Measurements from ENCODE around the gene MIA2.
"Not testable (repeated sequence)": the region's sequence is repeated elsewhere in the genome, so short reads cannot be mapped to it uniquely, and the experiment has no call there.

The MIA2 gene

DNA sequence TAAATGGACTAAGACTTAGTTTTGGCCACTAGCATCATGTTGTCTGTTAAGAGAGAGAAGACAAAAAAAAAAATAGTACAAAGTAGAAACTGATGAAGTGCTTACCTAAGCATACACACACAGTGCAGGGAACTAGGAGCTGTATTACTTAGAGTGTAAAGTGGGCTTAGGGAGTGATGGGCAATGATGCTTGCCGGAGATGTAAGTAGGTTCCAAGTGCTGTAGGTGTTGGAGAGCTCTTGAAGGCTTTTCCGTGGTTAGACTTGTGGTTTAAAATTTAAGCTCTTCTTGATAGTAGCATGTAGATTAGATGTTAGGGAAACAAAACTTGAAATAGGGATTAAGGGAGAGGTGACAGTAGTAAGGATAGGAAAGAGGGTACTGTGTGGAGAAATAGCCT, 34.7 kb downstream of the MIA2 start:
- DNase-seq = no peak

DNA sequence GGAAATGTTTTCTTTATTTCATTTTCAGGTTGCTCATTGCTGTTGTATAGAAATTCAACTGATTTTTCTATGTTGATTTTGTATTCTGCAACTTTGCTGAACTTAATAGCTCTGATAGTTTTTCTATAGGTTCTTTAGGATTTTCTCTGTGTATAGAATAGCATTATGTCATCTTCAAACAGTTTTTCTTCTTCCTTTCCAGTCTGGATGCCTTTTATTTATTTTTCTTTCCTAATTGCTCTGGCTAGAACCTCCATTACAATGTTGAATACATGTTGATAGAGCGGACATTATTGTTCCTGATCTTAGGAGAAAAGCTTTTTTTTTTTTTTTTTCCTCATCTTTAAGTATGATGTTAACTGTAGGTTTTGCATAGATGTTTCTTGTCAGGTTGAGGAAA, 39.2 kb downstream of the MIA2 start:
- no peak for DNase-seq

DNA sequence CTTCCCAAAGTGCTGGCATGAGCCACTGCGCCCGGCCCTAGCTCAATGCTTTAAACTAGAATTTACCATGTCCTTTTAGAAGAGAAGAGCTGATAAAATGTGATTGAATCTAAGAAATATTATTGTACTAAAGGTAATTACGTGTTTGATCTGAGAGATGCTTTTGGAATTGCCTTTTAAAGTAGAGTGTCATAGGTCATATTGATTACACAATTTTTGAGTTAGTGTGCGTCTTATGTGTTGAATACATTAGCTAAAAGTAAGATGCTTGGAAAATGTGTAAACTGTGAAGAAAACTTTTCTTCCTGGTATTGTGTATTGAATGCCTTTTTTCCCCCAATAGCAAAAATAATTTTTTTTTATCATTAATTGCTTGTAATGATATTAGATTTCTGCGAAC, 41.7 kb downstream of the MIA2 start:
- DNase-seq = no peak

DNA sequence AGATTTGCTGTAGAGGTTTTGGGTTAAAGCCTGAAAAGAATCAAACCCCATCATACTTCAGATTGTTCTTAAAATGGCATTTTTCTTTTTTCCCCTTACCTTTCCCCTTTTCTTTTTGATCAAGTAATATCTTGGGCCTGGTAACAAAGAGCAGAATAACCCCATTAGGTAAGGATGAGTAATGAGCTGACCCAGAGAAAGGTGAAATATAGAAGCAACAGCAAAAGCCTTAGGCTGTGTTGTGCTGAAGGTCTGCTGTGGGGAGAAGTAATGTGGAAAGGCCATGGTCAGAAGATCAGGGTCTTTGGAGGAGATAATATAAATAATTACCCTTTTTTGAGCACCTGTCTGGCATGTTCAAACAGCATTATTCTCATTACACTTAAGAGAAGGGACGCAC, 42.3 kb downstream of the MIA2 start:
- no peak for DNase-seq

DNA sequence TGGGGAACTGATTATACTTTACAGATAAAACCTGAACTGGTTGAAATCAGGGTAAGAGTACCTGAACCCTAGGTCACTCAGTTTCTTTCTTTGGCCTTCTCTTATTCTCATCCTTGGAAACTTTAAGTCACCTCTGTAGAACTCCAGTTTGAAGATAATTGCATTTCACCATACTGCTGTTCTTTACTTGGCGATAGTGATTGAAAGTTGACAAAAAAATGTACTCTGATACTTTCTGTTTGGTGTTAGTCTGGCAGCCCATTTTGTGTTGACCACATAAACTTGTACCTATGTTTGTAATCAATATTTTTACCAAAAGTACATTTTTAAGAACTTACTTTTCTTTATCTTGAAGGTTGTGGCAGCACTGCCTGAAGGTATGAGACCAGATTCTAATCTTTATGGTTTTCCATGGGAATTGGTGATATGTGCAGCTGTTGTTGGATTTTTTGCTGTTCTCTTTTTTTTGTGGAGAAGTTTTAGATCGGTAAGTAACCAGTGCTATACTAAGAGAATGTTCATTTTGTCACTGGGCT, 42.9 kb downstream of the MIA2 start:
- no peak for DNase-seq

DNA sequence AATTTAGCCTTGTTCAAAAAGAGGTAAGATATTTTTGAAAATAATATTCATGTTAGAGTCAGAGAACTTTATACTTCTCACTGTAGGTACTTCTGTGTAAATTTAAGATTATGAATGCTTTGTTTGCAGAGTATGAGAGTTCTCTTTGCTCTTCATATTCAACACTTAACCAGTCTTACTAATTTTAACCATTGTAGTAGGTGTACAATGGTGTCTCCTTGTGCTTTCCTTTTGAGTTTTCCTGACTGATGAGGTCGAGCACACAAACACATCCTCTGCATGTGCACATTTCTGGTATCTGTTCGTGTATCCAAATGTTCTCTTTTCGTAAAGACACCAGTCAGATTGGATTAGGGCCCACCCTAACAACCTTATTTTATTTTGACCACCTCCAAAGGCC, 45.8 kb downstream of the MIA2 start:
- no peak for DNase-seq

DNA sequence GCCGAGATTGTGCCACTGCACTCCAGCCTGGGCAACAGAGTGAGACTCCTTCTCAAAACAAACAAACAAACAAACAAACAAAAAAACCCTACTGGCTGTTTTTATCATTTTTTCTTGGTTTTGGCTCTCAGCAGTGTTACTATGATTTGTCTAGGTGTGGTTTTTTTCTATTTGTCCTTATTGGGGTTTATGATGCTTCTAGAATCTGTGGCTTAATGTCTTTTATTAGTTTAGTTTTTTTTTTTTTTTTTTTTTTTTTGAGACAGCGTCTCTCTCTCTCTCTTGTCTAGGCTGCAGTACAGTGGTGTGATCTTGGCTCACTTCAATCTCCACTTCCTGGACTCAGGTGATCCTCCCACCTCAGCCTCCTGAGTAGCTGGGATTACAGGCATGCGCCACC, 47.0 kb downstream of the MIA2 start:
- not testable (repeated sequence) for DNase-seq

DNA sequence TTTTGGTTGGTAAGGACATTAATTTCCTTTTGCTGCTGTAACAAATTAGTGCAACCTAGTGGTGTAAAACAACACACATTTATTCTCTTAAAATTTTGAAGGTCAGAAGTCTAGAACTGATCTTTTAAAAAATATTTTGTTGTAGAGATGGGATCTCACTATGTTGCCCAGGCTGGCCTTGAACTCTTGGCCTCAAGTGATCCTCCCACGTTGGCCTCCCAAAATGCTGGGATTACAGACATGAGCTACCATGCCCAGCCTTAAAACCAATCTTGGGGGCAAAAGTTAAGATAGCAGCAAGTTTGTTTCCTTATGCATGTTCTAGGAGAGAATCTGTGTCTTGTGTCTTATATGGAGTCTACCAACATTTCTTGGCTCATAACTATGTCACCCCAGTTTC, 55.8 kb downstream of the MIA2 start:
- no peak for DNase-seq

DNA sequence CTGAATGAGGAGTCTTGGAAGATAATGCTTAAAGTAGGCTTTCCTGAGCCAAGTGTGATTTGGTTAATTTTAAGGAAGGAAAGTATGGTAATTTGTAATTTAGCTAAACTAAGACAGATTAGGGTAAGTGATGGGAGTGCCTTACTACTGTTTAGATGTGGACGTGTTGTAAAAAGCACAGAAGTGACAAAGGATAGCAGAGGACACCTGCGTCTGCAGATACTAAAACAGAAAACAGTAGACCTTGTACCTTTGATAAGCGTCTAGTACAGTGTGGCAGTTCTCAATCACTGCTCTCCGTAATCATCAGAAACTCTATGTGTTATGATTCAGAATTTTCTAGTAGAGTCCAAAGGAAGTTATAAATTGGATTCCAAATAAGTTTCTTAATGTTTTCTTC, 58.0 kb downstream of the MIA2 start:
- DNase-seq = no peak

DNA sequence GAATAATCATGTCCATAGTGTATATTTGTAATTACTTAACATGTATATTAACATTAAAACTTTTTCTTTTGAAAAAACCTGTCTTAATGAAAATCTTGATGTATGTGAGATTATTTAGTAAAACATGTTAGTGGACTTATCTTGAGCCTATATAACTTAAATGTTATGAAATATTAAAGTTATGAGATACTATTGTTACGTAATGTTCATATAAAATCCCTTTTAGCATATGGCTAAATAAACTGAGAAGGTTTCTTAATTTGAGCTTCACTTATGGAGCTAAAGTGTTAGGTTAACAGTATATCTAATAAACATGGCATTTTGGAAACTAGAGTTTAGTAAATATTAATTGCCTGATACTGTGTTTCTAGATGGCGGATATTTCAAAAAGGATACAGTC, 59.9 kb downstream of the MIA2 start:
- DNase-seq = no peak

DNA sequence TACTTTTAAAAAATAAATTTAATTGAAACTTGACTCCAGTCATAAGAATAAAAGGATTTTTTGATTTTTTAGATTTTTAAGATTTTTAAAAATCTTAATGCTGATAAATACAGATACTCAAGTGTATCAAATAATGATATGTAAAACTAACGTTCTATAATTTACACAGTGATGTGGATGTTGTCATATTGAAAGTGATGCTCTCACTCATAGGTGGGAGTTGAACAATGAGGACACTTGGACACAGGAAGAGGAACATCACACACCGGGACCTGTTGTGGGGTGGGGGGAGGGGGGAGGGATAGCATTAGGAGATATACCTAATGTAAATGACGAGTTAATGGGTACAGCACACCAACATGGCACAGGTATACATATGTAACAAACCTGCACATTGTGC, 66.7 kb downstream of the MIA2 start:
- DNase-seq = not testable (repeated sequence)

DNA sequence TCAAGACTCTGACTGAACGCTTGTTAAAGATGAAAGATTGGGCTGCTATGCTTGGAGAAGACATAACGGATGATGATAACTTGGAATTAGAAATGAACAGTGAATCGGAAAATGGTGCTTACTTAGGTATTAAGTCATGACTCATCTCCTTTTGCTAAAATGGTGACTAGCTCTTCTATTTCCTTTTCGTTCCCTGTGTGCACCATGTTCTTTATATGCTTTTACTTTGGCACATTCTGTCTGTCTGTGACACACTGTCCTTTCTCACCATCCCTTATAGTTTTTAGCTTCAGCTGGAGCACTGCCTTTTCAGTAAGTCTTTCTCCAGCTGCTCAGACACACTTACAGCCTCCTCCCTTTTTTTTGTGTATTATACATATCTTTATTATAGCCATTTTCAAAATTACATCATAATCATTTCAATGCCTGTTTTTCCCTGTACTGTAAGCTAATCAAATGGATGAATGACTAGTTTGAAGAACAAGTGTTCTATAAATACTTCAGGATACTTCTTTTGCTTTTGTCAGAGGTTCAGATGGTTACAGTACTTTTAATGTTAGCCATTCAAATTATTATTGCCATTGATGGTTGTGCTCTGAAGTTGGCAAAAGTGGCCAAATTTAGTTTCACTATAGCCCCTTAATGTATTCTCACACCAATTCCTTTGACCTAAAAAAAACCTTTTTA, 68.6 kb downstream of the MIA2 start:
- no peak for DNase-seq

DNA sequence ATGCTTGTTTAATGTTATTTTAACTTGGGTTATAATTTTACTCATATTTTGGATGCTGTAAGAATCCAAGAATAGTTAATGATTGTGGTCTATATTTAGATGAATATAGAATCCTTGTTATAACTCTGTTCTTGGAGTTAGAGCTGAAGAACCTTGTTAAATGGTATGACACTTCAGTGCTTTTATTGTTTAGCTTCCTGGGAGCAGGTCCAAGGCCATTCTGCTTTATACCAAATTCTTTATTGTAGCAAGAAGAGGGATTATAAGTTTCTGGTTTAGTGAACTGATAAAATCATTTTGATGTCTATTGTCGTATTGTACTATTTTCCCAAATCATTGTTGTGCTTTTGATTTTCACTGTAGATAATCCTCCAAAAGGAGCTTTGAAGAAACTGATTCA, 69.4 kb downstream of the MIA2 start:
- DNase-seq = no peak

DNA sequence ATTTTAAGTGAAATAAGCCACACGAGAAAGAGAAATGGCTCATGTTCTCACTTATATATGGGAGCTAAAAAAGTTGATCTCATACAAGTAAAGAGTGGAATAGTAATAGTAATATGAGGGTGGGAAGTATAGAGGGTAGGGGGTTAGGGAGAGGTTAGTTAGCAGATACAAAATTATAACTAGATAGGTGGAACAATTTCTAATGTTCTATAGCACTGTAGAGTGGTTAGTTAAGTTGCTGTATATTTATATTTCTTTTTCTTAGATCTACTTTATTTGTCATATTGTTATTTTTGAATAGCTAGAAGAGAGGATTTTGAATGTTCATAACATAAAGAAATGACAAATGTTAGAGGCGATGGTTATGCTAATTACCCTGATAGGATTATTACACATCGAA, 74.1 kb downstream of the MIA2 start:
- DNase-seq = no peak

DNA sequence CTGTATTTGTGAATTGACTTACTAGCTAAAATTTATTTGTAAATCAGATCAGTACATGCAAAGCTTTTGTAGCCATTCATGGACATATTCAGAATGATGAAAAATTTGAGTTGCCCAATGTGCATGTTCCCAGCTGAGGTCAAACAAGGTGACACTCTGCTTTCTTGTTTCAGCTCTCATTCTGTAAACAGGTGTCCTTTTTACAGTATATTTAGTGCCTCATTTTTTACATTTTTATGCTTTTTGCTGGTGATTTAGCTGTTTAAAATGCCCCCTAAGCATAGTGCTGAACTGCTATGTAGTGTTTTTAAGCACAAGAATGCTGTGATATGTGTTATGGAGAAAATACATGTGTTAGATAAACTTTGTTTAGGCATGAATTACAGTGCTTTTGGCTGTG, 76.3 kb downstream of the MIA2 start:
- DNase-seq = no peak

DNA sequence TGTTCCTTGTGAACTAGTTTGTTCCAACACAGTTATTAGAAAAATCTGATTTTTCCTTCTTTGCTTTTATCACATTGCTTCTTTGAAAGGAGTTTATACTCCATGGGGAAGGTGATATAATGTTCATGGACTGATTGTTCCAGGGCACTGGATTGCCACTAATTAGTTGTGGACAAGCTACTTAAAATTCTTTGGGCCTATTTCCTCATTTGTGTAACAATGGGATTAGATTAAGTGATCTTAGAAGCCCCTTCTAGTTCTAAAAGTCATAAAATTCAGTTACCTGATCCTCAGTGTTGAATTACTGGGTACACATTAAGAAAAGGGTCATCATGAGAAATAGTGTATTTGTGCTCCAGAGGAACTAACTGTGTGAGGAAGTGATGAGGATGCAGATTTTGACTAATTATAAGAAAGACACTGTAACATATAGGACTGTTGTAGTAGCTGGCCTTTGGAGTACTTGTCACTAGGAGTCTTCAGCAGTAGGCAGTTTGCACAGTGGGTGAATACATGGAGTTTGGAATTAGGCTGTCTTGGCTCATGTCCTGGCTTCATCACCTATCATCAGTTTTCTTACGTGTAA, 82.2 kb downstream of the MIA2 start:
- no peak for DNase-seq

DNA sequence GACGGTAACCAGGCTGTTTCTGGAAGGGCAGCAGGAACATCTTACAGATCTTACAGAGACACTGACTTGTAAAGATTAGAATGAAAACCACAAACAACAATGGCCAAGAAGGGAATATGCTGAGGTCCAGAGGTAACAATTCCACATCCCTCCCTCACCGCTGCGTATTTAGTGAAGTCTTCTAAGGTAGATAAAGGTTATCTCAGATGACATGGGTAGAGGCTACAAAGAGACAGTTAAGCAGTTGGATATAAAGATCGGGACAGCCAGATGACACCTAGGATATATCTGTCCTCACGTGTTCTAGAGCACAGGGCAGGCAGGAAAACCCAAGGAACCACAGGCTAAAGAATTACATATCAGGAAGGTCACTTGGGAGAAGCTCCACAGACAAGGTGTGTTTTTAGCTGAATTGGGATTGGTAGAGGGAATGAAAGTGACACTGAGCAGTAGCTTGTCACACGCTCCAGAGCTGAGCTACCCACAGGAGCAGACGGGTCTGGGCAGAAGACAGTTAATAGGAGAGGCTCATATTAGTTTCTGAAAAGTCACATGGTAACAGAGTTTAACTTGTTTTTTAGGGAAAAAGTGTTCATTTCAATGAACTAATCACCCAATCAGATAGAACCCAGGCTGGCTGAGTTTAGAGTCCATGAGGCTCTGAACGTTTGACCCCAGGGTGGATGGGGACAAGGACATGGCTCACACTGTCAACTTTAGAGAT, 83.3 kb downstream of the MIA2 start:
- no peak for DNase-seq

DNA sequence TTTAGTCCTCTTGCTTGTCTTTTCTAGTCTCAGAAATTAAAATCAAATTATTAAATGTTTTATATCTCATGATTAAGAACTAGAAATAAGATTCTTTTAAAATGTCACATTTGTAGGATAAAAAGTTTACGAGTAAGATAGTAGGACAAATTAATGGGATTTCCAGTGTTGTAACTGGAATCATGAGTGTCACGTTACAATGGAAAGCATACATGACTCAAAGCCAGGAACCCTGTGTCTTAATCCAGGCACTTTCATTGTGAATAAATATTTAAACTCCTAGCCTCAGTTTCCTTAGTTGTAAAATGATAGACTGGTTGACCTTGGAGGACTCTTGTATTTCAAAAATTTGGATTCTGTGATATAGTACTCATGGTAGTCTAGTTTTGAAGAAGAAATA, 84.9 kb downstream of the MIA2 start:
- no peak for DNase-seq

DNA sequence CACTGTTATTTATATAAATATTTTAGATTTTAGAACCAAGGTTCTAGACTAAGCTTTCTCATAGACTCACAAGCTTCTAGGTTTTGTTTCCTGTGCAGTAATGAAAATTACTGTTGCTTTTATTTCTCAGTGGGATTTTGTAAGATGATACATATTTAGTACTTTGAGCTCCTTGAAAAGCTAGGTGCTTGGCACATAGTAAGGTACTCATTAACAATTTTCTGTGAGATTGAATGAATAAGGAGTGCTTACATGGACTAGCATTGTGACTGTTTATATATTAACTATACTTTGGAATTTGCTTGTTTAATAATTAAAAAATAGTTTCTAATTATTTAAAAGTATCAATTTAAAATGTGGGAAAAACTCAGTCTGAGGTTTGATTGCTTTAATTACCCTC, 85.7 kb downstream of the MIA2 start:
- DNase-seq = no peak

DNA sequence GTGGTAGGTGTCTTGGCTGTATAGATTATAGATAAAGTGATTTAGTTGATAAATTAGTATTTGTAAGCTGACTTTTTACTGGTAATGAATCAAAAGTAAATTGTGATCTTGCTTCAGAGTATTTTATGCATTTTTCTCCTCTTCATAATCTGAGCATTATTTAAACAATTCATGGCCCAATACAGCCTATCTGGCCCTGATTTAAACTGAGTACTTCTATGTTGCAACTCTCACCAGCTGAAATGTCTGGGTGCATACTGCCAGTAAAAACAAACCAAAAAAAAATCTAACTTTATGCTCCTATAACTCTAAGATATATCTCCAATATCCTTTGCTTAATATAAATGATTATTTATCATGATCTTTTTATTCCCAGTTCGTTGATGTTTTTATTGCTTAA, 86.6 kb downstream of the MIA2 start:
- no peak for DNase-seq

DNA sequence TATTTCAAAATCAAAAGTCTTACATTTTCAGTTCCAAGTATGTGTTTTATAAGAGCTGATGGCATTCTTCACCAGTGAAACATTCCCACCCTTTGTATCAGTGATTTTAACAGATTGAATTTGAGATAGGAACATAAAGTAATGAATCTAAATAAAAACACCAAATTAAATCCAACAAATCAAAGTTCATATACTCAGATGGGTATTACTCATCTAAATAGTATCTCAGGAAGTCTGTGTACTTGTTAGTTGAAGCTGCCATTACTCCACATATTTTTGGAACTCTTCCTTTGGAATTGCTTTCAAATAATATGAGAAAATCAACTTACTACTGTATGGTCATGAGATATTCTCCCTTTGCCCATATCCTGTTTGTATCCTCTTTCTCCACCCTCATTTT, 89.1 kb downstream of the MIA2 start:
- DNase-seq = no peak

DNA sequence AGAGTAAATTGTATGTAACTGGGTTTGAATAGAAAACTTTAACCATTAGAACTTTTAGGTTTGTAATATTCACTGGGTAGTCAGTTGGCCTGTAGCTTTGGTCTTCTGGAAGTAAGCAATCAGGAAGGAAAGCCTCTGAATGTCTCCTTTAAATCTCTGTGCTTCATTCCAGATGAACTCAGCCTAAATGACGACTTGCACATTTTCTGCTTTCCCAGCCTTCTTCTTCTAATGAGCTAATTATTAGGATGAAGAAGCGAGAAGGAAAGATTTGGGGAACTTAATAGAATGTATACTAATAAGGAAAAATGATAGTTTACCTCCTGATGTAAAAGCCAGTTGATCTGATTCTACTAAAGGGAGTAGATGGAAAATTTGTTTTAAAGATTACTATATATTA, 90.4 kb downstream of the MIA2 start:
- no peak for DNase-seq

DNA sequence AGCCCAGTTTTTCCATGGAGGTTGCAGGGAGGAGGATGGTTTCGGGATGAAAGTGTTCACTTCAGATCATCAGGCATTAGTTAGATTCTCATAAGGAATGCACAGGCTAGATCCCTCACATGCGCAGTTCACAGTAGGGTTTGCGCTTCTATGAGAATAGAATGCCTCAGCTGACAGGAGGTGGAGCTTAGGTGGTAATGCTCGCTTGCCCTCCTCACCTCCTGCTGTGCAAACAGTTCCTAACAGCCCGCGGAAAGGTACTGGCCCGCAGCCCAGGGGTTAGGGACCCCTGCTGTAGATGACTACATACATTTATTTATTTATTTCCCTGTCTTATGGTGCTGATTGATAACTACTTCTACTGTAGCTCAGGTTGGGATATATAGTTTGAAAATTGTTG, 105.3 kb downstream of the MIA2 start:
- no peak for DNase-seq

DNA sequence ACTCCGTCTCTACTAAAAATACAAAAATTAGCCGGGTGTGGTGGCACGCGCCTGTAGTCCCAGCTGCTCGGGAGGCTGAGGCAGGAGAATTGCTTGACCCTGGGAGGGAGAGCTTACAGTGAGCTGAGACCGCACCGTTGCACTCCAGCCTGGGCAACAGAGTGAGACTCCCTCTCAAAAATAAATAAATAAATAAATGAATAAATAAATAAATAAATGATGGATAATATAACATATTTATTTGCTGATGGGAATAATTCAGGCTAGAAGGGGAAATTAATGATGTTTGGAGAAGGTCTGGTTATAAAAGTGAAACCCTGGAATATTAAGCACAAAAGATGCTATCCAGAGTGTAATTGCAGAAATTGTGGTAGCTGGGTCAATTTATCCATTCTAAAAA, 107.4 kb downstream of the MIA2 start:
- not testable (repeated sequence) for DNase-seq
